Stomach (tissue), 9 donors: ENCODE results near the gene FLAD1. TPM values are rescaled to one million over a fixed set of nuclear protein-coding genes. Genes with fewer than 3 reads are reported as not detected.

Experiments used
- DNase-seq, 2 donors: peaks; one replicate each; pipeline versions ENCODE4 v3.0.0 to v3.0.0-alpha.2; 2013 to 2019
- H3K27ac ChIP-seq, 5 donors: fragments of 200-600 bp in 4 of 5; sonication (generic) in 4 of 5; one replicate each; pipeline ENCODE4 v1.5.1; 2013 to 2019; ENCODE audit warnings: mild to moderate bottlenecking in 1 of 5, moderate library complexity in 1 of 5
- H3K27me3 ChIP-seq, 3 donors: fragments of 200-600 bp; sonication (generic); one replicate each; pipeline ENCODE4 v1.5.1; 2017 to 2019; ENCODE audit warnings: mixed run types in 1 of 3
- H3K36me3 ChIP-seq, 4 donors: fragments of 200-600 bp; sonication (generic); 1 replicate in 3 of 4; 2 replicates in 1 of 4; pipeline ENCODE4 v1.5.1; 2016 to 2019
- H3K4me1 ChIP-seq, 4 donors: fragments of 200-600 bp; sonication (generic); one replicate each; pipeline ENCODE4 v1.5.1; 2016 to 2019
- H3K4me3 ChIP-seq, 4 donors: fragments of 200-600 bp; sonication (generic) in 3 of 4; one replicate each; pipeline ENCODE4 v1.5.1; 2016 to 2019; ENCODE audit warnings: mild to moderate bottlenecking in 1 of 4
- H3K9me3 ChIP-seq, 4 donors: fragments of 200-600 bp; sonication (generic); one replicate each; pipeline ENCODE4 v1.5.1; 2016 to 2019
- EP300 ChIP-seq: sonication (generic); formaldehyde crosslinking; IDR thresholded peaks from one replicate; pipeline ENCODE4 v1.6.1; 2017; ENCODE audit warnings: antibody characterized with exemption
- POLR2A ChIP-seq, 4 donors: fragments of 450-650 bp; IDR thresholded peaks; one replicate each; pipeline ENCODE4 v1.6.1; 2016; ENCODE audit warnings: antibody characterized with exemption in 4 of 4, control low read depth in 2 of 4, mild to moderate bottlenecking in 1 of 4, moderate library complexity in 1 of 4
- POLR2AphosphoS5 ChIP-seq, 3 donors: sonication (generic); formaldehyde crosslinking; IDR thresholded peaks; one replicate each; pipeline ENCODE4 v1.6.1; 2016; ENCODE audit warnings: antibody characterized with exemption in 3 of 3
- WGBS, 5 donors: extraction: QIAGEN DNeasy Blood & Tissue Kit in 3 of 5; methylation state at CpG; one replicate each; pipeline versions ENCODE4 v1.1.5 to v1.1.7; 2013 to 2018; 5-methylcytosine and 5-hydroxymethylcytosine counted together
- intact Hi-C: fragments of 100-400 bp; cut with DNase I; formaldehyde crosslinking; loops from one replicate; pipeline ENCODE4 v1.15.1; 2023; ENCODE audit warnings: low total_unique reads
- polyA plus RNA-seq, 3 donors: library from polyadenylated mRNA; stranded (reverse); fragments of 200-250 nt; gene quantifications; one replicate each; pipeline ENCODE4 v1.2.3, GENCODE V29; 2013
- total RNA-seq, 5 donors: library from RNA; depleted of rRNA; stranded (reverse); fragments of >200 nt; gene quantifications; one replicate each; pipeline versions ENCODE4 v1.1.0 to v1.2.3, GENCODE V29; 2014 to 2016
- TF ChIP-seq, protein P1 (sequence below), 7 experiments: fragments of 450-650 bp in 4 of 7; fragments of 200-600 bp in 3 of 7; sonication (generic) in 3 of 7; IDR thresholded peaks; one replicate each; pipeline ENCODE4 v1.5.1; 2016 to 2019; ENCODE audit warnings: antibody characterized with exemption in 7 of 7, control low read depth in 2 of 7, mild to moderate bottlenecking in 1 of 7
- donor health status: healthy with polysubstance abuse.
- donor health status: Bipolar disorder and iron deficiency.
- donor health status: healthy.

Gene FLAD1
- total and polyA plus RNA-seq, 8 donors: 14.1 to 76.5 (median 42.1) TPM

DNA sequence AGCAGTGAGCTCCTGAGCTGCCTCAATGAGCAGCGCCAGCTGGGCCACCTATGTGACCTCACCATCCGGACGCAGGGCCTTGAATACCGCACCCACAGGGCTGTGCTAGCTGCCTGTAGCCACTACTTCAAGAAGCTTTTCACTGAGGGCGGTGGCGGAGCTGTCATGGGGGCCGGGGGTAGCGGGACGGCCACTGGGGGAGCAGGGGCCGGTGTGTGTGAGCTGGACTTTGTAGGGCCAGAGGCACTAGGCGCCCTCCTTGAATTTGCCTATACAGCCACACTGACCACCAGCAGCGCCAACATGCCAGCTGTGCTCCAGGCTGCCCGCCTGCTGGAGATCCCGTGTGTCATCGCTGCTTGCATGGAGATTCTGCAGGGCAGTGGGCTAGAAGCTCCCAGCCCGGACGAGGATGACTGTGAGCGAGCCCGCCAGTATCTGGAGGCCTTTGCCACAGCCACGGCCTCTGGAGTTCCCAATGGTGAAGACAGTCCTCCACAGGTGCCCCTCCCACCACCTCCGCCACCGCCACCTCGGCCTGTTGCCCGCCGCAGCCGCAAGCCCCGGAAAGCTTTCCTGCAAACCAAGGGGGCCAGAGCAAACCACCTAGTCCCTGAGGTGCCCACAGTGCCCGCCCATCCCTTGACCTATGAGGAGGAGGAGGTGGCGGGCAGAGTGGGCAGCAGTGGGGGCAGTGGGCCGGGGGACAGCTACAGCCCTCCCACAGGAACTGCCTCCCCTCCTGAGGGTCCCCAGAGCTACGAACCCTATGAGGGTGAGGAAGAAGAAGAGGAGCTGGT is 31.8 kb downstream of the FLAD1 start:
- peaks cover 28 to 56% (median 44%) of the 10 kb centered on the region in 4 donors for H3K36me3 ChIP-seq
- no peak for DNase-seq
- H3K4me1 ChIP-seq: peaks cover 61 to 94% (median 86%) of the 10 kb centered on the region in 4 donors
- no peak overlapping the region for H3K4me3 ChIP-seq
- TF ChIP-seq POLR2AphosphoS5 (IDR thresholded peaks at IDR 0.05): no peak
- TF ChIP-seq, protein P1, sequence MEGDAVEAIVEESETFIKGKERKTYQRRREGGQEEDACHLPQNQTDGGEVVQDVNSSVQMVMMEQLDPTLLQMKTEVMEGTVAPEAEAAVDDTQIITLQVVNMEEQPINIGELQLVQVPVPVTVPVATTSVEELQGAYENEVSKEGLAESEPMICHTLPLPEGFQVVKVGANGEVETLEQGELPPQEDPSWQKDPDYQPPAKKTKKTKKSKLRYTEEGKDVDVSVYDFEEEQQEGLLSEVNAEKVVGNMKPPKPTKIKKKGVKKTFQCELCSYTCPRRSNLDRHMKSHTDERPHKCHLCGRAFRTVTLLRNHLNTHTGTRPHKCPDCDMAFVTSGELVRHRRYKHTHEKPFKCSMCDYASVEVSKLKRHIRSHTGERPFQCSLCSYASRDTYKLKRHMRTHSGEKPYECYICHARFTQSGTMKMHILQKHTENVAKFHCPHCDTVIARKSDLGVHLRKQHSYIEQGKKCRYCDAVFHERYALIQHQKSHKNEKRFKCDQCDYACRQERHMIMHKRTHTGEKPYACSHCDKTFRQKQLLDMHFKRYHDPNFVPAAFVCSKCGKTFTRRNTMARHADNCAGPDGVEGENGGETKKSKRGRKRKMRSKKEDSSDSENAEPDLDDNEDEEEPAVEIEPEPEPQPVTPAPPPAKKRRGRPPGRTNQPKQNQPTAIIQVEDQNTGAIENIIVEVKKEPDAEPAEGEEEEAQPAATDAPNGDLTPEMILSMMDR (IDR thresholded peaks at IDR 0.05): no peak
- TF ChIP-seq POLR2A (IDR thresholded peaks at IDR 0.05): no peak
- TF ChIP-seq EP300: no peak
- no peaks in the 10 kb centered on the region for H3K27me3 ChIP-seq
- WGBS, 5 donors: 84 to 92% (median 88%) methylated on average over 17 to 31 of the region's 31 CpGs
- intact Hi-C loops: loop anchor here (10.0 kb wide), 1 partner anchor 50 kb away; the partner anchor contains the start of gene PYGO2
- no peaks in the 10 kb centered on the region for H3K9me3 ChIP-seq
- peak overlapping the region in 4 of 5 donors; percentile 83 to 100 (median 99) for H3K27ac ChIP-seq

DNA sequence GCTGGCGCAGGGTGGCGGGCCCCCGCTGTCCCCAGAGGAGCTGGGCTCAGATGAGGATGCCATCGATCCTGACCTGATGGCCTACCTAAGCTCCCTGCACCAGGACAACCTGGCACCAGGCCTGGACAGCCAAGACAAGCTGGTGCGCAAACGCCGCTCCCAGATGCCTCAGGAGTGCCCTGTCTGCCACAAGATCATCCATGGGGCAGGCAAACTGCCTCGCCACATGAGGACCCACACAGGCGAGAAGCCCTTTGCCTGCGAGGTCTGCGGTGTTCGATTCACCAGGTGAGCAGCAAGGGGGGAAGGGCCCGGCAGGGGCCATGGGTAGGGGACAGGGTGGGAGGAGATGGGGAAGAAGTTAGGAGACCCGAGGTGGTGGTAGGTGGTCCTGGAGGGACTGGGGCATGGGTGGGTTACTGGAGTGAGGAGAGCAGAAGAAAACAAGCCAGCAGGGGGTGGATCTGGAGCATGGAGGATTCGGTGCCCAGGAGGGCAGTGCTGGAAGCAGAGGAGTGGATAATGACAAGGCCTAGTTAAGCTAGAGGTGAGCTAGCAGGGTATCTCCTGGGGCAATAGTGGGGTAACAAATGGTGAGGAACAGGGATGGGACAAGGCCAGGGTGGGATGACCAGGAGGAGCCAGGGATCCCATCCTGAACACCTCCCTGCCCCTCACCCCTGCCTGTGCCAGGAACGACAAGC is 32.5 kb downstream of the FLAD1 start:
- H3K27me3 ChIP-seq: no peaks in the 10 kb centered on the region
- H3K9me3 ChIP-seq: no peaks in the 10 kb centered on the region
- H3K36me3 ChIP-seq: peaks cover 28 to 53% (median 43%) of the 10 kb centered on the region in 4 donors
- no peak for DNase-seq
- H3K4me3 ChIP-seq: no peak overlapping the region
- WGBS, 5 donors: 72 to 76% (median 73%) methylated on average over 9 to 16 of the region's 16 CpGs
- peak overlapping the region; percentile 83 to 100 (median 92) for H3K27ac ChIP-seq
- H3K4me1 ChIP-seq: peaks cover 53 to 86% (median 79%) of the 10 kb centered on the region in 4 donors
- TF ChIP-seq POLR2AphosphoS5 (IDR thresholded peaks at IDR 0.05) (peak in 1 of 3 donors; percentile 15), POLR2A (IDR thresholded peaks at IDR 0.05) (no peak)
- intact Hi-C loops: loop anchor here (10.0 kb wide), 1 partner anchor 51 kb away; the partner anchor contains the start of gene PYGO2

DNA sequence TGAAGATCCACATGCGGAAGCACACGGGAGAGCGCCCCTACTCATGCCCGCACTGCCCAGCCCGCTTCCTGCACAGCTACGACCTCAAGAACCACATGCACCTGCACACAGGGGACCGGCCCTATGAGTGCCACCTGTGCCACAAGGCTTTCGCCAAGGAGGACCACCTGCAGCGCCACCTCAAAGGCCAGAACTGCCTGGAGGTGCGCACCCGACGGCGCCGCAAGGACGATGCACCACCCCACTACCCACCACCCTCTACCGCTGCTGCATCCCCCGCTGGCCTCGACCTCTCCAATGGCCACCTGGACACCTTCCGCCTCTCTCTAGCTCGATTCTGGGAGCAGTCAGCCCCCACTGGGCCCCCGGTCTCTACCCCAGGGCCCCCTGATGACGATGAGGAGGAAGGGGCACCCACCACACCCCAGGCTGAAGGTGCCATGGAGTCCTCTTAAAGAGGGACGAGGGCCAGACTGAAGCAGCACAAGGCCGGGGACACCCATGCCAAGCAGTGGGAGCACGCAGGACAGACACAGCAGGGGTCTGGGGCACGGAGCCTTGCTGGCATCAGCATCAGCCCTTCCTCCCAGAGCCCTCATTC is 33.2 kb downstream of the FLAD1 start:
- no peaks in the 10 kb centered on the region for H3K27me3 ChIP-seq
- 59 to 86% (median 69%) methylated on average over 22 to 26 of the region's 26 CpGs for WGBS, 5 donors
- DNase-seq: no peak
- TF ChIP-seq POLR2A (IDR thresholded peaks at IDR 0.05): no peak
- no peak for TF ChIP-seq POLR2AphosphoS5 (IDR thresholded peaks at IDR 0.05)
- TF ChIP-seq, protein P1 (IDR thresholded peaks at IDR 0.05): no peak
- no peak for TF ChIP-seq EP300
- H3K4me3 ChIP-seq: peak overlapping the region in 1 of 4 donors; percentile 39
- intact Hi-C loops: loop anchor here (10.0 kb wide), 1 partner anchor 52 kb away; the partner anchor contains the start of gene PYGO2
- H3K27ac ChIP-seq: peak overlapping the region; percentile 83 to 100 (median 92)
- peaks cover 28 to 47% (median 36%) of the 10 kb centered on the region in 4 donors for H3K36me3 ChIP-seq
- no peaks in the 10 kb centered on the region for H3K9me3 ChIP-seq
- peaks cover 47 to 79% (median 72%) of the 10 kb centered on the region in 4 donors for H3K4me1 ChIP-seq

DNA sequence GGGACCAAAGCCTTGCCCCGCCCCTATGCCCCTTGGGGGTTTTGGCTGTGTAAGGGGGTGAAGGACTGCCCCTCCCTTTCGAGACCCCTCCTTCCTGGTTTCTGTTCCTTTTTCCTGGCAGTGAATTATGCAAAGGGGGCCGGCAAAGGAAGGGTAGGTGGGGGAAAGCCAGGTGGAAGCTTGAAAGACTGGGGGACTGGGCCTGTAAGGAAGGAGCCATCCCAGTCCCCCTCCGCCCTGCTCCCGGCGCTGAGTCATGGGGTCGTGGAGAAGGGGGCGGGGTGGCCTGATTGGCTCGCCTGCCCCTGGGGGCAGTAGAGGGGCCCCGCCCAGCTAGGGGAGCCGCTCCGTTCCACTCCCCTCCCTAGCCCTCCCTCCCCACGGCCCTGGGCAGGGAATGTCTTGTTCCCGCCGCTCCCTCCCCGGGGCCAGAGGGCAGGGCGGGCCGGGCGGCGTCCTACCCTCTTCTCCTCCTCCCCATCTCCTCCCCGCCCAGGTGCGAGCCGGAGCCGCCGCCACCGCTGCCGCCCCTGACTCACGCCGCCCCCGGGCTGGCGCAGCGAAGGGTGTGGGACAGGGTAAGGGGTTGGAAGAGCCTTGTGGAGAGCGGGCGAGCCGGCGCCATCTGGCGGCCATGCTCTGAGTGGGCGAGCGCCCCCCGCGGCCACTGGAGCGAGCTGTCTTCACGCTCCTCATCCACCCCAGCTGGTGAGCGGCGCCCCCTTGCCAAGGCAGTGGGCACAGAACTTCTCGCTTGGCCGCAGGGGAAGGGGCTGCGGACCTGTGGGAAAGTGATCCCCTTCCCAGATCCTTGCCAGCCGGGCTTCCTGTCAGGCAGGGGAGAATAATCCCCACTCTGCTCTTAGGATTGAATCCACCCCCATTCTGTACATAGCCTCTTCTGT is 34.1 kb downstream of the FLAD1 start:
- H3K9me3 ChIP-seq: no peaks in the 10 kb centered on the region
- peak overlapping the region; percentile 39 to 48 (median 45) for H3K4me3 ChIP-seq
- intact Hi-C loops: loop anchor here (10.0 kb wide), 1 partner anchor 52 kb away; the partner anchor contains the start of gene PYGO2
- peak overlapping the region; percentile 83 to 100 (median 92) for H3K27ac ChIP-seq
- peaks cover 28 to 41% (median 34%) of the 10 kb centered on the region in 4 donors for H3K36me3 ChIP-seq
- TF ChIP-seq, protein P1 (IDR thresholded peaks at IDR 0.05): peak in 6 of 7 experiments; percentile 86 to 100 (median 96)
- TF ChIP-seq POLR2A (IDR thresholded peaks at IDR 0.05): no peak
- peak; percentile 81 for TF ChIP-seq EP300
- peak; percentile 75 to 97 (median 88) for TF ChIP-seq POLR2AphosphoS5 (IDR thresholded peaks at IDR 0.05)
- DNase-seq: peak; percentile 95 to 97
- peaks cover 37 to 71% (median 62%) of the 10 kb centered on the region in 4 donors for H3K4me1 ChIP-seq
- H3K27me3 ChIP-seq: no peaks in the 10 kb centered on the region
- WGBS, 5 donors: 4 to 5% (median 4%) methylated on average over 23 to 49 of the region's 49 CpGs
